HG03097 (cell line): Measurements from ENCODE around the gene ZSWIM4.

Source experiments
- ATAC-seq: cut with Tn5 transposase; IDR thresholded peaks from one replicate; pipeline ENCODE4 v1.9.1; 2021; ENCODE audit not compliant: unreplicated experiment, low FRiP score

ZSWIM4 gene

DNA sequence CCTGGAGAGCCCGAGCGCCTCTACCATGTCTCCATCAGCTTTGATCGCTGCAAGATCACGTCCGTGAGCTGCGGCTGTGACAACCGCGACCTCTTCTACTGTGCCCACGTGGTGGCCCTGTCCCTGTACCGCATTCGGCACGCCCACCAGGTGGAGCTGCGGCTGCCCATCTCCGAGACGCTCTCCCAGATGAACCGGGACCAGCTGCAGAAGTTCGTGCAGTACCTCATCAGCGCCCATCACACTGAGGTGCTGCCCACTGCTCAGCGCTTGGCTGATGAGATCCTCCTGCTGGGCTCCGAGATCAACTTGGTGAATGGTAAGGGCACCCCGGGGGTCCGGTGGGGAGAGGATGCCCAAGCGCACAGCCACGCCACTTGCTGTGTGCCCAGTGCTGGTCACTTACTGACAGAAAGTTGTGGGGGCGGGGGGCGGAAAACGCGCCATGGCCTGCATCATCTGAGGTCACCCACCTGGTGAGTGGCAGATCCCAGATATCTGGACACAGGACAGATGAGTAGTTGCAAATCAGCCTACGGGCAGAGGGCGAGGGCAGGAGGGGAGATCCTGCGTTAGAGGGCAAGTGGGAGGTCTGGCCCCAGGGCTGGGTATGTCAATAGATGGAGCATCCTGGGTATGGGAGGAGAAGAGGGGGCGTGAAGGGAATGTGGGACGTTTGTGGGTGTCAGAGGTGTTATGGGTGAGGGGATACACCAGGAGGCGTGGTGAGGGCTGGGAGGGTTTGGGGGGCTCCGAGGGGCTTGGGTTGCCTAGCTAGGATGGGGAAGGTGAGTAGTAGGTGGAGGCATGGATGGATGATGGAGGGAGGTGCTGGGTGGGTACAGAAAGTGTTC lies 9.8 kb downstream of the ZSWIM4 start:
- ATAC-seq = no peak

DNA sequence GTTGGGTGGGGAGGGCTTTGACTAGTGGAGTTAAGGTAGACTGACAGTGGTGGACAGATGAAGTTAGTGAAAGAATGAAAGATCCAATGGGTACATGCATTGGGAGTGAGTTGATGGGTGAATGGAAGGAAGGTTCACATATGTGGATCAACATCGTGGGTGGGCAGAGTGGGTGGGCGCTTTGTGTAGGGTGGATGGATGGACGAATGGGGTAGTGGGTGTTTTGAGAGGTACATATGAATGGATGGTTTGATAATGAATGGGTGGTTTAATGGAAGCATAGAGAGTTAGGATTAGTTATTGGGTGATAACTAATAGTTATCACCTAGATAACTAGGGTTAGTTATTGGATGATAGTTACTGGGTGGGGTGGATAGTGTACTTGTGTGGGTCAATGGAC lies 11.5 kb downstream of the ZSWIM4 start:
- ATAC-seq = no peak

DNA sequence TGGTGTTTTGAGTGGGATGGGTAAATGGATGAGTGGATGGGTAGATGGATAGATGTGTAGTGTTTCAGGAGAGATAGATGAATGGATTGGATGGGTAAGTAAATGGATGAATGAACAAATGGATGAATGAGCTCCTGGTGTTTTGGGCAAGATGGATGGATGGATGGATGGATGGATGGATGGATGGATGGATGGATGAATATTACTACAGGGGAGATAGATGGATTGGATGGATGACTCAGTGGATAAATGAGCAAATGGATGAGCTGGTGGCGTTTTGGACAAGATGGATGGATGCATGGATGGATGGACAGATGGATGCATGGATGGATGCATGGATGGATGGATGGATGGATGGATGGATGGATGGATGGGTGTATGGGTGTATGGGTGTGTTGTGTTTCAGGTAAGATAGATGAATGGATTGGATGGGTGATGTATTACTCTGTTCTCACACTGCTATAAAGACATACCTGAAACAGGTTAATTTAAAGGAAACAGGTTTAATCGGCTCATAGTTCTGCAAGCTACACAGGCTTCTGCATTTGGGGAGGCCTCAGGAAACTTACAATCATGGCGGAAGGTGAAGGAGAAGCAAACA lies 12.3 kb downstream of the ZSWIM4 start:
- no peak for ATAC-seq

DNA sequence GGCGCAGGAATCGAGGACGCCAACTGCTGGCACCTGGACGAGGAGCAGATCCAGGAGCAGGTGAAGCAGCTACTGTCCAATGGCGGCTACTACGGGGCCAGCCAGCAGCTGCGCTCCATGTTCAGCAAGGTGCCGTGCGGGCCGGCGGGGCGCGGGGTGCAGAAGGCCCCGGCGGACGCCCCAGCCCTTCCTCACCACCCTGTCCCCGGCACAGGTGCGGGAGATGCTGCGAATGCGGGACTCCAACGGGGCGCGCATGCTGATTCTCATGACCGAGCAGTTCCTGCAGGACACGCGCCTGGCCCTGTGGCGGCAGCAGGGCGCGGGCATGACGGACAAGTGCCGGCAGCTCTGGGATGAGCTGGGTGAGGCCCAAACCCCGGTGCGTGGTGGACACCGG lies 13.6 kb downstream of the ZSWIM4 start:
- no peak for ATAC-seq

DNA sequence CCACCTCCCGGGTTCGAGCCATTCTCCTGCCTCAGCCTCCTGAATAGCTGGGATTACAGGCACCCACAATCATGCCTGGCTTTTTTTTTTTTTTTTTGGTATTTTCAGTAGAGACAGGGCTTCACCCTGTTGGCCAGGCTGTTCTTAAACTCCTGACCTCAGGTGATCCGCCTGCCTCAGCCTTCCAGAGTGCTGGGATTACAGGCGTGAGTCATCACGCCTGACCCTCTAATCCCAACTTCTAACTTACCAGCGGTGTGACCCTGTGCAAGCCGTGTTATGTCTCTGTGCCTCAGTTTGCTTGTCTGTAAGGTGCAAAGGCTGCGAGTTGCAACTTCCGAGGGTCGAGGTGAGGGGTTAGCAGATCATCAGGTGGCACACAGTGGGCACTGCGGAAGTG lies 17.3 kb downstream of the ZSWIM4 start:
- no peak for ATAC-seq

DNA sequence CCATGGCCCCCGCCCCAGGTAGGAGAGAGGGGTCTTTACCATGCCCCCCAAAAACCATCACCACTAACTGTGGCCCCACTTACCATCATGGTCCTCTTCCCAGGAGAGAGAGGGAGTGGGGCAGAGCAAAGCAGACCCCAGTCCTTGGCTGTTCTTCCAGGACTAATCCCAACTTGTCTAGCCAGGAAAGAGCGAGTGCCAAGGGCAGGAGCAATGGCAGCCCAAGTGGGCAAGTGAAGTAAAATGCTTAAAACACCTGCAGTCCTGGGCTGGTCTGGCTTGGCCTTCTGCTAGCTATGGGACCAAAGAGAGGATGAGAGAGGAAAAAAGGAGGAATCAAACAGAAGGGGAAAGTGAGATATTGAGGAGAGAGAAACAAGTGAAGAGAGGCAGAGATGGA lies 17.9 kb downstream of the ZSWIM4 start:
- no peak for ATAC-seq

DNA sequence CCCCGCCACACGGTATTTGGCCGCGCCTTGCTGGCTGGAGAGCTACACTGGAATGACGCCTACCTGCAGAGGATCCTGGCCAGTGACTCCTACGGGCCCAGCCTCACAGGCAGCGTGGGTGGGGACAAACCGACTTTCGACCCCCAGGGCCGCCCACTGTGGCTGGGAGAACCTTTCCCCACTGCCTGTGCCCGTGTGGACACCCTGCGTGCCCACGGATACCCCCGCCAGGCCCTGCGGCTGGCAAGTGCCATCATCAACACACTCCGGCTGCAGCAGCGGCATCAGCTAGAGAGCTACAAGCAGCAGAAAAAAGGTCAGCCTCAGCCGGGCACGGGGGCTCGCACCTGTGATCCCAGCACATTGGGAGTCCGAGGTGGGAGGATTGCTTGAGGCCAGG lies 19.3 kb downstream of the ZSWIM4 start:
- ATAC-seq = no peak

DNA sequence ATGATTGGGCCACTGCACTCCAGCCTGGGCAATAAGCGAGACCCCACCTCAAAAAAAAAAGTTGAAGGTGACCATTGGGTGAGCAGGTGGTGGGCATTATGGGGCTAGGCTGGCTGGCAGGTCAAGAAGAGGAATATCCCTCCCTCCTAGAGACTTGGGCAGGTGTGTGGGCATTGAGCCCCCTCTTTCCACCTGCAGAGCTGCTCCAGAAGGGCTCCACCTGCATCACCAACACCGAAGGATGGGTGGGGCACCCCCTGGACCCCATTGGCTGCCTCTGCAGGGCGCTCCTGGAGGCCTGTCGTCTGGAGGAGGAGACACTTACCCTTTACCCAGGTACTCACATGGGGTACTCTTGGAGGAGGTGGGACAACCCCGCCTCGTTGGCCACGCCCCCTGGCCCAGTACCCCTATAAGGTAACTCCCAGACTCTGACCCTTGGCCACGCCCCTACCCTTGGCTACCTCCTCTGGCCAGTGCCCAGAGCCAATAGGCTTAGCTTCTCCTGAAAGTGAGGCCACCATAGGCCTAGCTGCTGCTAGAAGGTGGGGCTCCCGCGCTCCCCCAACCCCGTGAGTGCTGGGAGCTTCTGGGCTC lies 21.9 kb downstream of the ZSWIM4 start:
- no peak for ATAC-seq

DNA sequence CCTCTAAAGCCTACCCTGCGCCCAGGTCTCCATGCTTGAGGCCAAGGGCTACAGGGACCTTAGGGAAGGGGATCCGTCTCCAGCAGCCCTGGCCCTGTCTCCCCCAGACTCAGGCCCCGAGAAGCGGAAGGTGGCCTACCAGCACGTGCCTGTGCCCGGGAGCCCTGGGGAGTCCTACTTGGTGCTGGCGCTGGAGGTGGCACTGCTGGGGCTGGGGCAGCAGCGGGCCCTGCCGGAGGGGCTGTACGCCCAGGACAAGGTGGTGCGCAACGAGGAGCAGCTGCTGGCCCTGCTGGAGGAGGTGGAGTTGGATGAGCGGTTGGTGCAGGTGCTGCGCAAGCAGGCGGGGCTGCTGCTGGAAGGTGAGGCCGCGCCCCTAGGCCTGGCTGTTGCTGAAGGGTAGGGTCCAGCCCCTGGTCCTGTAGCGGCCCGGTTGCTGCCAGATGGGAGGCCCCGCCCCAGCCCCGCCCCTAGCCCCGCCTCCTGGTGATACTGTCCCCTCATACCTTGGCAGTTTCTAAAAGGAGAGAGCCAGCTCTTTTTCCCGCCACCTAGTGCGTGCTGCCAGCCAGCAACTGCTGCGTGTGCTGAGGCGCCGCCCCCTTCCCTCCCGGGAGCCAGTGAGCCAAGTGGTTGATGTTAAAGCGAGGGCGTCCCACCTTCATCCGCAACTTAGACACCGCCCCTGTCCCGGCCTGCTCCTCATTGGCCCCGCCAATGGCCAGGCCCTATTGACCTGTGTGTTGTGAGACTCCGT lies 22.6 kb downstream of the ZSWIM4 start:
- no peak for ATAC-seq

DNA sequence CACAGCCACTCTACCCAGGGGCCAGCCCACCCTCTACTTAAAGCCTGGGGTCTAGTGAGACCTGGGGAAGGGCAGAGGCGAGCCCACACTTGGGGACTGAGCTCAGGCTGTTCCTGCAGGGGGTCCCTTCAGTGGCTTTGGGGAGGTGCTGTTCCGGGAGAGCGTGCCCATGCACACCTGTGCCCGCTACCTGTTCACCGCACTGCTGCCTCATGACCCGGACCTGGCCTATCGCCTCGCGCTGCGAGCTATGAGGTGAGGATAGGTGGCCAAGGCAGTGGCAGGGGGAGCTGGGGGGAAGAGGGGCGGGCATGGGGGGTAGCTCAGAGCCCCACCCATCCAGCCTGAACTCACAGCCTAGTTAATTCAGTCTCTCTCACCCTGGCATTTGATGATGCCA lies 24.0 kb downstream of the ZSWIM4 start:
- no peak for ATAC-seq

DNA sequence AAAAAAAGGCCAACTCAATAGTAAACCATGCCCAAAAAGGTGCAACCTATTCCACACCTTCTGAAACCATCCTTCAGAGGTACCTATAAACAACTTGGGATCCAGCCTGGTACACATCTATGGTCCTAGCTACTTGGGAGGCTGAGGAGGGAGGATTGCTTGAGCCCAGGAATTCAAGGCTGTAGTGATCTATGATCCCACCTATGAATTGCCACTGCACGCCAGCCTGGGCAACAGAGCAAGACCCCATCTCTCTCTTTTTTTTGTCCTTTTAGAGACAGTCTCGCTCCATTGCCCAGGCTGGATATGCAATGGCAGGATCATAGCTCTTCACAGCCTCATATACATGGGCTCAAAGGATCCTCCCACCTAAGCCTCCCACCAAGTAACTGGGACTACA lies 26.0 kb downstream of the ZSWIM4 start:
- ATAC-seq = no peak

DNA sequence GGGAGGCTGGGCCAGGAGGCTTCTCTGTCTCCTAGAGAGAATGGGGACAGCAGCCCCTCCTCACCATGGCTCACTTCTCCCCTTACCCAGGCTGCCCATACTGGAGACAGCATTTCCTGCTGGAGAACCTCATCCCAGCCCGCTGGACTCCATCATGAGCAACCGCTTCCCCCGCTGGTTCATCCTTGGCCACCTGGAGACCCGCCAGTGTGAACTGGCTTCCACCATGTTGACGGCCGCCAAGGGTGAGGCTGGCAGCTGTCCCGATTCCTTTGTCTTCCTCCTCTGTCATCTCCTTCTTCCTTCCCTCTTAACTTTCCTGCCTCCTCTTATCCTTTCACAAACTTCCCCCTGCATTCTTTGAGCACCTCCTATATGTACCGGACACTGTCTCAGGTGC lies 28.0 kb downstream of the ZSWIM4 start:
- no peak for ATAC-seq

DNA sequence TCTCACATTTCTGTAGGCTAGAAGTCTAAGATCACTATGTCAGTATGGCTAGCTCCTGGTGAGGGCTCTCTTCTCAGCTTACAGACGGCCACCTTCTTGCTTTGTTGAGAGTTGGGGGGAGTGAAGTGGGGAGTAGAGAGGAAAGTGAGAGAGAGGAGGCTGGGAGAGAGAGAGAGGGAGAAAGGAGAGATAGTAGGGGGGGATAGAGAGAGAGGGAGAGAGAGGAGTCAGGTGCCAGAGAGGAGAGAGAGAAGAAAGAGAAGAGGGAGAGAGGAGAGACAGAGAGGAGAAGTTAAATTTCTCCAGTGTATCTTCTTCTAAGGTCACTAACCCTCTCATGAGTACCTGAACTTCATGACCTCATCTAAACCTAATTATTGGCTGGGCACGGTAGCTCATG lies 28.7 kb downstream of the ZSWIM4 start:
- no peak for ATAC-seq

DNA sequence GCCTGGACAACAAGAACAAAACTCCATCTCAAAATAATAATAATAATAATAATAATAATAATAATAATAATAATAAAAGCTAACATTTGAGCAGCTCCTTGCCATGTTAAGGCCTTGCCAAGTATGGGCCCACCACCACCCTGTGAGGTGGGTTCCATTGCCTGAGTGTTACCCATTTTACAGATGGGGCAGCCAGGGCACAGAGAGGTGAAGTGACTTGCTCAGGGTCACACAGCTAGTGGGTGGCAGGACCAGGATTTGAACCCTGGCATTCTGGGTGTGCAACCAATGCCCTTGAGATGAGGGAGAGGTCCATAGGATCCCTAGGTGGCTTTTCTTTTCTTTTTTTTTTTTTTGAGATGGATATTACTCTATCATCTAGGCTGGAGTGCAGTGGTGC lies 29.5 kb downstream of the ZSWIM4 start:
- ATAC-seq = no peak

DNA sequence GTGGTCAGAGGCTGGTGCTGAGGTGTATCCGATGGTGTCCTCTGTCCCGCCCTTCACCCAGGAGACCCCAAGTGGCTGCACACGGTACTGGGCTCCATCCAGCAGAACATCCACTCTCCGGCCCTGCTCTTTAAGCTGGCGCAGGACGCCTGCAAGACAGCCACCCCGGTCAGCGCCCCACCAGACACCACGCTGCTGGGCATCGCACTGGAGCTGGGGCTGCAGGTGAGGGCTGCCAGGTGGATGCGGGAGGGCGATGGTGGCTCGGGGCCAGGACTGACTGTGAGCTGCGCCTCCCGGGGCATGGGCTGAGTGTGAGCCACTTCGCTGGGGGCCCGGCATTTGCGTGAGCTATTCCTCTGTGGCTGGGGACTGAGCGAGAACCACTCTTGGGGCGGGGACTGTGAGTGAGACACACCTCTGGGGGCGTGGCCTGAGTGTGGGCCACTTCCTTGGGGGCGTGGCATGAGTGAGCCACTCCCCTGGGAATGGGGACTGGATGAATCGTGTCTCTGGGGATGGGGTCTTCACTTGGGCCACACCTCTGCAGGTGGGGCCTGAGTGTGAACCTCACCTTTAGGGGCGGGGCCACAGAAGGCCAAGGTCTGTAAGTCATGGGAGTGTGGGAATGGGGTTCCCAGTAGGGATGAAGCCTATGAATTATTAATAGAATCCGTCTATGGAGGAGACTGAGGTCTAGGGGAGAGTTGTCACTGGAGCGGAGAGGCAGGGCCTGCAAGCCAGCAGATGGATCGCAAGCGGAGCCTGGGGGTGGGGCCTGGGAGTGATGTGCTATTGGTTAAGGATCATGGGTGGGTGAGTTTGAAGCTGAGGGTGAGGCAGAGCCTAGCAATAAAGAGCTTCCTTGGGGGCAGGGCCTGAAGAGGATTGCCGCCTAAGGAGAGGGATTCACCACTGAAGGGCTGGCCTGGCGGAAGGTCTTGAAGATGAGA lies 30.5 kb downstream of the ZSWIM4 start:
- ATAC-seq = no peak

DNA sequence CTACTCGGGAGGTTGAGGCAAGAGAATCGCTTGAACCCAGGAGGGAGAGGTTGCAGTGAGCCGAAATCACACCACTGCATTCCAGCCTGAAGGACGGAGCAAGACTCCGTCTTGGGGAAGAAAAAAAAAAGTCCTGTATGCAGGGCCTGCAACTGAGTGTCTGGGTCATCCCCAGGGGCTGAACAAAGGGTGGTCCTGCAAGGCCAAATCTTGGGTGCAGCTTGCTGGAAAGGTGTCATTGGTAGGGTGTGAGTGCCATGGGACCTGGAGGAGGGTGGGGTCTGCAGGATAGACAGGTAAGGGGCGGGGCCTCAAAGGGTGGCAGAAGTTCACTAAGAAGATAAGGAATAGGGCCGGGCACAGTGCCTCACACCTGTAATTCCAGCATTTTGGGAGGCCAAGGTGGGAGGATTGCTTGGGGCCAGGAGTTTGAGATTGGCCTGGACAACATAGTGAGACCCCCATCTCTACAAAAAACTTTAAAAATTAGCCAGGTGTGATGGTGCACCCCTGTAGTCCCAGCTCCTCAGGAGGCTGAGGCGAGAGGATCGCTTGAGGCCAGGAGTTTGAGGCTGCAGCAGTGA lies 31.5 kb downstream of the ZSWIM4 start:
- no peak for ATAC-seq

DNA sequence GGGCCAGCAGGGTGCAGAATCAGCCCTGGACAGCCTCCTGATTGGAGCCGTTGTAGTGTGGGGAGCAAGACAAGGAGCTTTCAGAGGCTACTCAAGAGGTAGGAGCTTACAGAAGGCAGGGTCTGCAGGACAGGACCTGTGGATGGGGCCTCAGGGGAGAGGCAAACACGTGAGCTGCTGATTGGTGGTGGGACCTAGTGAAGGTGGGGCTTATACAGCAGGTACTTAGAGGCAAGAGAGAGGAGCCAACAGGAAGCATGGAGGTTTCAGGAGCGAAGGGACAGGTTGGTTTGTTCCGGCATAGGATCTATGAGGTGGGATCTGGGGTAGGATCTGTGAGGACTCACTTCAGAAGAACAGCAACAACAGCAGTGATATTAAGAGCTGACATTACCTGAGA lies 32.4 kb downstream of the ZSWIM4 start:
- ATAC-seq = no peak

DNA sequence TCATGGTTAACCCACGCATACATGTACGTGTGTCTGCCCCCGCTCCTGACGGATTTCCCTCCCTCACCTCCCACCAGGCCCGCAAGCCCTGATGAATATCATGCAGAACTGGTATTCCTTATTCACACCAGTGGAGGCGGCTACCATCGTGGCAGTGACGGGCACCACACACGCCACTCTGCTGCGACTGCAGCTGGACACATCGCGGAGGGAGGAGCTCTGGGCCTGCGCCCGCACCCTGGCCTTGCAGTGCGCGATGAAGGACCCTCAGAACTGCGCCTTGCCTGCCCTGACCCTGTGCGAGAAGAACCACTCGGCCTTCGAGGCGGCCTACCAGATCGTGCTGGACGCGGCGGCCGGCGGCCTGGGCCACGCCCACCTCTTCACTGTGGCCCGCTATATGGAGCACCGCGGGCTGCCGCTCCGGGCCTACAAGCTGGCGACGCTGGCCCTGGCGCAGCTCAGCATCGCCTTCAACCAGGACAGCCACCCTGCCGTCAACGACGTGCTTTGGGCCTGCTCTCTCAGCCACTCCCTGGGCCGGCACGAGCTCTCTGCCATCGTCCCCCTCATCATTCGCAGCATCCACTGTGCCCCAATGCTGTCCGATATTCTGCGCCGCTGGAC lies 35.0 kb downstream of the ZSWIM4 start:
- ATAC-seq = no peak

DNA sequence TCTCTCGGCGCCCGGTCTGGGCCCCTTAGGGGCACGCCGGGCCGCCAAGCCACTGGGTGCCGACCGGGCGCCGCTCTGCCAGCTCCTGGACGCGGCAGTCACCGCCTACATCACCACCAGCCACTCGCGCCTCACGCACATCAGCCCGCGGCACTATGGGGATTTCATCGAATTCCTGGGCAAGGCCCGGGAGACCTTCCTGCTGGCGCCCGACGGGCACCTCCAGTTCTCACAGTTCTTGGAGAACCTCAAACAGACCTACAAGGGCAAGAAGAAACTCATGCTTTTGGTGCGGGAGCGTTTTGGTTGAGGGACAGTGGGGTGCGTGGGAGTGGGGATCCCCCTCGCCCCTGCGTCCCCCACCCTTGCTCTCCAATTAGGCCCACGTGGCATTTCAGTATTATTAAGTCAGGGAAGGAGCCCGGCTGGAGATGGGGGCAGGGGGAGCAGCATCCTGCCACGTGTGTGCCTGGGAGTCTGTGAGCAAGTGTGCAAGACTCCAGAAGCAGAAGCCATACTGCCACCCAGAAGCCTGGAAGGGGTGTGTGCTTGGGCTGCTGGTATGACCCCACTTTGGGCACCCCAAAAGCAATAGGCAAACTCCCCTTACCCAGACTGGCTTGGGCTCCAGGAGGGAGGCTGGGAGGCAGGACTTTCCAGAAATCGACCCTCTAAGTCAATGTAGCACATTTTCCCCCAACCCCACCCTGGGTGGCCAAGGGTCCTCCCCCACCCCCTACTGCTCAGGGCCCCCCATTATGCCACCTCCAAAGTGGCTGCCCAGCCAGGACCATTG lies 35.7 kb downstream of the ZSWIM4 start:
- no peak for ATAC-seq
